ENCODE results near the gene FAXC. TPM values are rescaled to one million over a fixed set of nuclear protein-coding genes. Genes with fewer than 3 reads are reported as not detected.

FAXC gene
- polyA plus RNA-seq, 1 donor = 4.9 TPM

GRCh38 chr6:99364026-99364425 lies 14.6 kb upstream of the FAXC start:
- Histone ChIP-seq H3K4me3 (ENCODE audit: low read length) (no peak overlapping the region), H3K4me1 (ENCODE audit: control insufficient read depth, insufficient read depth, low read length) (no peaks in the 10 kb centered on the region), H3K27ac (ENCODE audit: low read length) (no peak overlapping the region), H3K9me3 (ENCODE audit: control insufficient read depth, low read depth, low read length) (no peaks in the 10 kb centered on the region), H3K27me3 (ENCODE audit: control insufficient read depth, insufficient read depth, low read length) (no peaks in the 10 kb centered on the region), H3K36me3 (ENCODE audit: control insufficient read depth, insufficient read depth, low read length) (no peaks in the 10 kb centered on the region)
- 60% methylated on average over 1 of the region's 5 CpGs for WGBS (ENCODE audit: insufficient coverage, low lambda C conversion rate)
- no peak for DNase-seq

- H3K36me3 ChIP-seq (ENCODE audit: control insufficient read depth, insufficient read depth, low read length) = no peaks in the 10 kb centered on the region
- H3K9me3 ChIP-seq (ENCODE audit: control insufficient read depth, low read depth, low read length) = no peaks in the 10 kb centered on the region
- no peak overlapping the region for H3K27ac ChIP-seq (ENCODE audit: low read length)
- no peaks in the 10 kb centered on the region for H3K27me3 ChIP-seq (ENCODE audit: control insufficient read depth, insufficient read depth, low read length)
- no peaks in the 10 kb centered on the region for H3K4me1 ChIP-seq (ENCODE audit: control insufficient read depth, insufficient read depth, low read length)
- no peak overlapping the region for H3K4me3 ChIP-seq (ENCODE audit: low read length)
- no peak for DNase-seq
- no CpG with 5 or more reads among the region's 1 CpG for WGBS (ENCODE audit: insufficient coverage, low lambda C conversion rate)
Observed at GRCh38 chr6:99362678-99363268, 13.3 kb upstream of the FAXC start.

GRCh38 chr6:99359800-99360199 lies 10.3 kb upstream of the FAXC start:
- H3K27ac ChIP-seq (ENCODE audit: low read length) = no peak overlapping the region
- WGBS (ENCODE audit: insufficient coverage, low lambda C conversion rate) = 75% methylated on average over 1 of the region's 1 CpG

GRCh38 chr6:99356641-99357040 lies 7.2 kb upstream of the FAXC start:
- DNase-seq = no peak
- H3K27me3 ChIP-seq (ENCODE audit: control insufficient read depth, insufficient read depth, low read length) = peaks cover 21% of the 10 kb centered on the region
- H3K36me3 ChIP-seq (ENCODE audit: control insufficient read depth, insufficient read depth, low read length) = no peaks in the 10 kb centered on the region
- H3K4me1 ChIP-seq (ENCODE audit: control insufficient read depth, insufficient read depth, low read length) = no peaks in the 10 kb centered on the region
- no CpG with 5 or more reads among the region's 1 CpG for WGBS (ENCODE audit: insufficient coverage, low lambda C conversion rate)
- no peak overlapping the region for H3K4me3 ChIP-seq (ENCODE audit: low read length)
- no peaks in the 10 kb centered on the region for H3K9me3 ChIP-seq (ENCODE audit: control insufficient read depth, low read depth, low read length)
- H3K27ac ChIP-seq (ENCODE audit: low read length) = no peak overlapping the region

More at GRCh38 chr6:99359800-99360199, 10.3 kb upstream of the FAXC start:
- no peaks in the 10 kb centered on the region for H3K4me1 ChIP-seq (ENCODE audit: control insufficient read depth, insufficient read depth, low read length)
- H3K9me3 ChIP-seq (ENCODE audit: control insufficient read depth, low read depth, low read length) = no peaks in the 10 kb centered on the region
- H3K4me3 ChIP-seq (ENCODE audit: low read length) = no peak overlapping the region
- no peaks in the 10 kb centered on the region for H3K36me3 ChIP-seq (ENCODE audit: control insufficient read depth, insufficient read depth, low read length)
- DNase-seq = no peak
- H3K27me3 ChIP-seq (ENCODE audit: control insufficient read depth, insufficient read depth, low read length) = no peaks in the 10 kb centered on the region

GRCh38 chr6:99354983-99355382 lies 5.5 kb upstream of the FAXC start:
- H3K27me3 ChIP-seq (ENCODE audit: control insufficient read depth, insufficient read depth, low read length) = peaks cover 34% of the 10 kb centered on the region
- no peak for DNase-seq
- H3K4me1 ChIP-seq (ENCODE audit: control insufficient read depth, insufficient read depth, low read length) = peaks cover 5% of the 10 kb centered on the region
- no peak overlapping the region for H3K27ac ChIP-seq (ENCODE audit: low read length)
- no peaks in the 10 kb centered on the region for H3K36me3 ChIP-seq (ENCODE audit: control insufficient read depth, insufficient read depth, low read length)
- H3K4me3 ChIP-seq (ENCODE audit: low read length) = no peak overlapping the region
- H3K9me3 ChIP-seq (ENCODE audit: control insufficient read depth, low read depth, low read length) = no peaks in the 10 kb centered on the region
- WGBS (ENCODE audit: insufficient coverage, low lambda C conversion rate) = 83% methylated on average over 4 of the region's 4 CpGs

GRCh38 chr6:99353126-99353525 lies 3.7 kb upstream of the FAXC start:
- peaks cover 44% of the 10 kb centered on the region for H3K27me3 ChIP-seq (ENCODE audit: control insufficient read depth, insufficient read depth, low read length)
- no peak overlapping the region for H3K27ac ChIP-seq (ENCODE audit: low read length)
- H3K4me3 ChIP-seq (ENCODE audit: low read length) = no peak overlapping the region
- peaks cover 2% of the 10 kb centered on the region for H3K9me3 ChIP-seq (ENCODE audit: control insufficient read depth, low read depth, low read length)
- peaks cover 5% of the 10 kb centered on the region for H3K4me1 ChIP-seq (ENCODE audit: control insufficient read depth, insufficient read depth, low read length)
- DNase-seq = no peak
- WGBS (ENCODE audit: insufficient coverage, low lambda C conversion rate) = 72% methylated on average over 3 of the region's 9 CpGs
- no peaks in the 10 kb centered on the region for H3K36me3 ChIP-seq (ENCODE audit: control insufficient read depth, insufficient read depth, low read length)

GRCh38 chr6:99350573-99350972 lies 1.1 kb upstream of the FAXC start:
- DNase-seq = peak in 1 of 2 donors; percentile 26
- no CpG with 5 or more reads among the region's 10 CpGs for WGBS (ENCODE audit: insufficient coverage, low lambda C conversion rate)
- H3K9me3 ChIP-seq (ENCODE audit: control insufficient read depth, low read depth, low read length) = peaks cover 2% of the 10 kb centered on the region
- no peaks in the 10 kb centered on the region for H3K36me3 ChIP-seq (ENCODE audit: control insufficient read depth, insufficient read depth, low read length)
- H3K4me3 ChIP-seq (ENCODE audit: low read length) = no peak overlapping the region
- no peak overlapping the region for H3K27ac ChIP-seq (ENCODE audit: low read length)
- H3K27me3 ChIP-seq (ENCODE audit: control insufficient read depth, insufficient read depth, low read length) = peaks cover 47% of the 10 kb centered on the region
- H3K4me1 ChIP-seq (ENCODE audit: control insufficient read depth, insufficient read depth, low read length) = peaks cover 5% of the 10 kb centered on the region

GRCh38 chr6:99348288-99349170 lies 945 bp downstream of the FAXC start:
- Histone ChIP-seq H3K4me3 (ENCODE audit: low read length) (peak overlapping the region; percentile 52), H3K36me3 (ENCODE audit: control insufficient read depth, insufficient read depth, low read length) (no peaks in the 10 kb centered on the region), H3K27me3 (ENCODE audit: control insufficient read depth, insufficient read depth, low read length) (peaks cover 41% of the 10 kb centered on the region), H3K9me3 (ENCODE audit: control insufficient read depth, low read depth, low read length) (peaks cover 2% of the 10 kb centered on the region), H3K4me1 (ENCODE audit: control insufficient read depth, insufficient read depth, low read length) (peaks cover 5% of the 10 kb centered on the region), H3K27ac (ENCODE audit: low read length) (peak overlapping the region; percentile 25)
- DNase-seq = no peak
- WGBS (ENCODE audit: insufficient coverage, low lambda C conversion rate) = no CpG with 5 or more reads among the region's 25 CpGs

GRCh38 chr6:99347804-99348203 lies 1.7 kb downstream of the FAXC start:
- Histone ChIP-seq H3K36me3 (ENCODE audit: control insufficient read depth, insufficient read depth, low read length) (no peaks in the 10 kb centered on the region), H3K27ac (ENCODE audit: low read length) (no peak overlapping the region), H3K4me1 (ENCODE audit: control insufficient read depth, insufficient read depth, low read length) (peaks cover 5% of the 10 kb centered on the region), H3K4me3 (ENCODE audit: low read length) (no peak overlapping the region), H3K27me3 (ENCODE audit: control insufficient read depth, insufficient read depth, low read length) (peaks cover 34% of the 10 kb centered on the region), H3K9me3 (ENCODE audit: control insufficient read depth, low read depth, low read length) (peaks cover 2% of the 10 kb centered on the region)
- no CpG with 5 or more reads among the region's 1 CpG for WGBS (ENCODE audit: insufficient coverage, low lambda C conversion rate)
- DNase-seq = no peak

GRCh38 chr6:99346595-99346994 lies 2.9 kb downstream of the FAXC start:
- Histone ChIP-seq H3K27me3 (ENCODE audit: control insufficient read depth, insufficient read depth, low read length) (peaks cover 26% of the 10 kb centered on the region), H3K4me1 (ENCODE audit: control insufficient read depth, insufficient read depth, low read length) (peaks cover 5% of the 10 kb centered on the region), H3K9me3 (ENCODE audit: control insufficient read depth, low read depth, low read length) (peaks cover 2% of the 10 kb centered on the region), H3K4me3 (ENCODE audit: low read length) (no peak overlapping the region), H3K27ac (ENCODE audit: low read length) (no peak overlapping the region), H3K36me3 (ENCODE audit: control insufficient read depth, insufficient read depth, low read length) (no peaks in the 10 kb centered on the region)
- no CpG with 5 or more reads among the region's 10 CpGs for WGBS (ENCODE audit: insufficient coverage, low lambda C conversion rate)
- DNase-seq = no peak
